PFSK-1 (cell line): ENCODE measurements around the gene WNT4.

ENCODE experiments used
- FOXP2 ChIP-seq: optimal IDR thresholded peaks from 2 replicates; pipeline ENCODE3; 2011; ENCODE audit warnings: borderline replicate concordance, control low read depth, inconsistent platforms; ENCODE audit not compliant: insufficient read depth; ENCODE audit errors: extremely low read length, extremely low read depth
- POLR2AphosphoS5 ChIP-seq: IDR thresholded peaks from 2 replicates; pipeline ENCODE4 v1.6.1; 2012; ENCODE audit warnings: low read depth, mild to moderate bottlenecking, control low read depth, low read length, moderate library complexity
- REST ChIP-seq, 2 experiments: IDR thresholded peaks; 2 replicates each; pipeline versions ENCODE4 v1.6.1 to v1.8.0; 2011 to 2012; ENCODE audit warnings: low read depth in 2 of 2, low read length in 2 of 2, control low read depth in 1 of 2, inconsistent platforms in 1 of 2, mild to moderate bottlenecking in 1 of 2, moderate library complexity in 1 of 2; ENCODE audit not compliant: insufficient read depth in 1 of 2
- SIN3A ChIP-seq: IDR thresholded peaks from 2 replicates; pipeline ENCODE4 v1.6.1; 2012; ENCODE audit warnings: mild to moderate bottlenecking, low read length, moderate library complexity, borderline replicate concordance; ENCODE audit not compliant: insufficient read depth
- TAF1 ChIP-seq: IDR thresholded peaks from 2 replicates; pipeline ENCODE4 v1.6.1; 2012; ENCODE audit warnings: low read length, control low read depth, borderline replicate concordance; ENCODE audit not compliant: insufficient read depth

Gene WNT4

GRCh38 chr1:22110016-22110415 lies 32.9 kb downstream of the WNT4 start:
- TF ChIP-seq TAF1, result no peak
- no peak for TF ChIP-seq FOXP2
- no peak for TF ChIP-seq REST (IDR thresholded peaks at IDR 0.05; ENCODE audit: insufficient read depth in 1 of 2, low read depth in 2 of 2, low read length in 2 of 2)
- no peak for TF ChIP-seq SIN3A
- TF ChIP-seq POLR2AphosphoS5, result no peak

GRCh38 chr1:22108339-22109105 lies 34.4 kb downstream of the WNT4 start:
- TF ChIP-seq TAF1 (no peak), POLR2AphosphoS5 (no peak), SIN3A (no peak), FOXP2 (no peak), REST (IDR thresholded peaks at IDR 0.05; ENCODE audit: insufficient read depth in 1 of 2, low read depth in 2 of 2, low read length in 2 of 2) (no peak)

GRCh38 chr1:22107126-22107525 lies 35.8 kb downstream of the WNT4 start:
- no peak for TF ChIP-seq SIN3A

GRCh38 chr1:22105611-22106207 lies 37.2 kb downstream of the WNT4 start:
- no peak for TF ChIP-seq TAF1
- no peak for TF ChIP-seq FOXP2
- no peak for TF ChIP-seq POLR2AphosphoS5

- TF ChIP-seq REST (IDR thresholded peaks at IDR 0.05; ENCODE audit: insufficient read depth in 1 of 2, low read depth in 2 of 2, low read length in 2 of 2) (no peak), FOXP2 (no peak), POLR2AphosphoS5 (no peak)
These were observed 37.9 kb downstream of the WNT4 start for GRCh38 chr1:22104865-22105437.

- no peak for TF ChIP-seq POLR2AphosphoS5
- no peak for TF ChIP-seq TAF1
- TF ChIP-seq REST (IDR thresholded peaks at IDR 0.05; ENCODE audit: insufficient read depth in 1 of 2, low read depth in 2 of 2, low read length in 2 of 2), result no peak
- no peak for TF ChIP-seq FOXP2
- no peak for TF ChIP-seq SIN3A
These were observed 38.8 kb downstream of the WNT4 start for GRCh38 chr1:22104094-22104493.
